CD4-positive, alpha-beta memory T cell (primary cell): ENCODE data around the gene FMO1. TPM values are rescaled to one million over a fixed set of nuclear protein-coding genes. Genes with fewer than 3 reads are reported as not detected.

Experiments
- CTCF ChIA-PET: fragments of 350-600 bp; sonication (Branson Sonifier 250); formaldehyde crosslinking; loops from one replicate; lab custom pipeline; 2021; ENCODE audit warnings: inconsistent platforms; ENCODE audit not compliant: partially characterized antibody; lab: Charles Lee
- POLR2A ChIA-PET: fragments of 350-600 bp; sonication (Branson Sonifier 250); formaldehyde crosslinking; loops from one replicate; lab custom pipeline; 2021; ENCODE audit not compliant: partially characterized antibody; lab: Charles Lee
- DNase-seq, 5 donors: peaks; one replicate each; pipeline versions ENCODE4 v3.0.0 to v3.0.0-alpha.2; 2020 to 2022; ENCODE audit warnings: mixed read lengths in 1 of 5
- H3K27ac ChIP-seq: one replicate; pipeline ENCODE4 v1.7.0; 2013; ENCODE audit warnings: low read depth, low read length
- H3K27me3 ChIP-seq: 2 replicates; pipeline ENCODE4 v1.7.0; 2013; ENCODE audit warnings: mild to moderate bottlenecking, low read length, moderate library complexity; ENCODE audit not compliant: insufficient read depth
- H3K36me3 ChIP-seq: 2 replicates; pipeline ENCODE4 v1.7.0; 2013; ENCODE audit warnings: mild to moderate bottlenecking, low read length, moderate library complexity; ENCODE audit not compliant: insufficient read depth
- H3K4me1 ChIP-seq: 2 replicates; pipeline ENCODE4 v1.7.0; 2013; ENCODE audit warnings: mild to moderate bottlenecking, low read length, moderate library complexity; ENCODE audit not compliant: insufficient read depth
- H3K4me3 ChIP-seq, 2 donors: one replicate each; pipeline ENCODE4 v1.7.0; 2013; ENCODE audit warnings: low read length in 2 of 2, mild to moderate bottlenecking in 1 of 2
- H3K9me3 ChIP-seq, 2 donors: one replicate each; pipeline ENCODE4 v1.7.0; 2013; ENCODE audit warnings: low read length in 2 of 2, control low read depth in 1 of 2; ENCODE audit not compliant: control insufficient read depth in 1 of 2
- H3K27ac Mint-ChIP-seq, 7 donors: one replicate each; pipeline ENCODE4 v1.8.0; 2020 to 2021; ENCODE audit warnings: mixed read lengths in 7 of 7, mild to moderate bottlenecking in 6 of 7, inconsistent platforms in 3 of 7, moderate library complexity in 3 of 7
- H3K27me3 Mint-ChIP-seq, 2 donors: one replicate each; pipeline ENCODE4 v1.8.0; 2020 to 2021; ENCODE audit warnings: mixed read lengths in 2 of 2
- H3K36me3 Mint-ChIP-seq, 2 donors: one replicate each; pipeline ENCODE4 v1.8.0; 2020 to 2021; ENCODE audit warnings: mixed read lengths in 2 of 2, inconsistent platforms in 1 of 2, mild to moderate bottlenecking in 1 of 2
- H3K4me1 Mint-ChIP-seq, 4 donors: one replicate each; pipeline ENCODE4 v1.8.0; 2020 to 2021; ENCODE audit warnings: mixed read lengths in 4 of 4, mild to moderate bottlenecking in 1 of 4
- H3K4me3 Mint-ChIP-seq, 8 donors: one replicate each; pipeline ENCODE4 v1.8.0; 2020 to 2021; ENCODE audit warnings: mixed read lengths in 8 of 8, mild to moderate bottlenecking in 7 of 8, moderate library complexity in 6 of 8, inconsistent platforms in 3 of 8
- H3K9me3 Mint-ChIP-seq, 8 donors: one replicate each; pipeline ENCODE4 v1.8.0; 2020 to 2021; ENCODE audit warnings: mixed read lengths in 8 of 8, mild to moderate bottlenecking in 5 of 8, inconsistent platforms in 3 of 8, moderate library complexity in 1 of 8
- intact Hi-C: fragments of 100-400 bp; cut with micrococcal nuclease; formaldehyde crosslinking; loops from one replicate; pipeline ENCODE4 v1.15.1; 2023
- polyA plus RNA-seq, 2 donors: library from polyadenylated mRNA; unstranded; fragments of 300-500 nt; fragmentation: Illumina TruSeq; gene quantifications; one replicate each; pipeline ENCODE4 v1.2.3, GENCODE V29; 2021
- total RNA-seq, 2 experiments: library from RNA; stranded (reverse); gene quantifications; one replicate each; pipeline ENCODE4 v1.2.3, GENCODE V29; 2021

FMO1 gene
- total and polyA plus RNA-seq, 4 experiments from 2014 or later, result not detected

GRCh38 chr1:171251952-171252300 lies 3.6 kb downstream of the FMO1 start:
- POLR2A ChIA-PET, result no interaction called here
- DNase-seq, result no peak
- Mint-ChIP-seq H3K4me1 (peaks cover 8 to 15% (median 11%) of the 10 kb centered on the region in 4 donors), H3K4me3 (peak overlapping the region in 7 of 8 donors; percentile 81 to 90 (median 87)), H3K36me3 (no peaks in the 10 kb centered on the region), H3K27ac (no peak overlapping the region), H3K9me3 (no peaks in the 10 kb centered on the region), H3K27me3 (peaks cover 22 to 48% of the 10 kb centered on the region in 2 donors)
- no peak overlapping the region for H3K4me3 ChIP-seq
- CTCF ChIA-PET, result interaction anchor here (0.8 to 10.5 kb wide), 2 partner anchors 25 to 61 kb away, joined by 3 to 152 read pairs; partner anchors contain the start of gene FMO4
- H3K9me3 ChIP-seq, result no peaks in the 10 kb centered on the region
- H3K36me3 ChIP-seq, result no peaks in the 10 kb centered on the region
- H3K27ac ChIP-seq, result no peak overlapping the region
- intact Hi-C loops, result no loop called here
- peaks cover 9% of the 10 kb centered on the region for H3K4me1 ChIP-seq
- H3K27me3 ChIP-seq, result peaks cover 8% of the 10 kb centered on the region

- Histone ChIP-seq H3K27ac (no peak overlapping the region), H3K4me1 (peaks cover 9% of the 10 kb centered on the region), H3K36me3 (no peaks in the 10 kb centered on the region), H3K27me3 (peaks cover 8% of the 10 kb centered on the region), H3K9me3 (no peaks in the 10 kb centered on the region), H3K4me3 (no peak overlapping the region)
- peak overlapping the region in 6 of 8 donors; percentile 14 to 82 (median 69) for H3K4me3 Mint-ChIP-seq
- peak overlapping the region in 1 of 7 donors; percentile 31 for H3K27ac Mint-ChIP-seq
- H3K36me3 Mint-ChIP-seq, result no peaks in the 10 kb centered on the region
- intact Hi-C loops, result no loop called here
- H3K9me3 Mint-ChIP-seq, result no peaks in the 10 kb centered on the region
- H3K4me1 Mint-ChIP-seq, result peaks cover 8 to 15% (median 11%) of the 10 kb centered on the region in 4 donors
- H3K27me3 Mint-ChIP-seq, result peaks cover 22 to 46% of the 10 kb centered on the region in 2 donors
- ChIA-PET CTCF (no interaction called here), POLR2A (no interaction called here)
- peak in 2 of 5 donors; percentile 4 to 9 for DNase-seq
Observed at GRCh38 chr1:171252482-171252881, 4.2 kb downstream of the FMO1 start.

- H3K9me3 ChIP-seq, result no peaks in the 10 kb centered on the region
- ChIA-PET CTCF (interaction anchor here (1.2 to 2.7 kb wide), 2 partner anchors 10 to 59 kb away, joined by 3 to 18 read pairs; no protein-coding TSS in a partner anchor), POLR2A (no interaction called here)
- peaks cover 8% of the 10 kb centered on the region for H3K27me3 ChIP-seq
- no peak overlapping the region for H3K27ac ChIP-seq
- H3K4me1 ChIP-seq, result peaks cover 9% of the 10 kb centered on the region
- Mint-ChIP-seq H3K36me3 (no peaks in the 10 kb centered on the region), H3K4me1 (peaks cover 8 to 15% (median 11%) of the 10 kb centered on the region in 4 donors), H3K4me3 (no peak overlapping the region), H3K27ac (no peak overlapping the region), H3K9me3 (no peaks in the 10 kb centered on the region), H3K27me3 (peaks cover 22 to 34% of the 10 kb centered on the region in 2 donors)
- H3K36me3 ChIP-seq, result no peaks in the 10 kb centered on the region
- intact Hi-C loops, result no loop called here
- DNase-seq, result no peak
- H3K4me3 ChIP-seq, result no peak overlapping the region
Observed at GRCh38 chr1:171254859-171255258, 6.6 kb downstream of the FMO1 start.

- H3K4me1 Mint-ChIP-seq, result peaks cover 3 to 8% (median 6%) of the 10 kb centered on the region in 4 donors
- H3K9me3 Mint-ChIP-seq, result no peaks in the 10 kb centered on the region
- no peaks in the 10 kb centered on the region for H3K36me3 ChIP-seq
- no peaks in the 10 kb centered on the region for H3K36me3 Mint-ChIP-seq
- H3K9me3 ChIP-seq, result no peaks in the 10 kb centered on the region
- H3K4me3 ChIP-seq, result no peak overlapping the region
- no peak overlapping the region for H3K27ac Mint-ChIP-seq
- peaks cover 8% of the 10 kb centered on the region for H3K27me3 ChIP-seq
- intact Hi-C loops, result no loop called here
- ChIA-PET CTCF (interaction anchor here (1.0 to 1.7 kb wide), 2 partner anchors 12 to 57 kb away, joined by 3 to 4 read pairs; partner anchors contain the start of gene FMO4), POLR2A (no interaction called here)
- no peak for DNase-seq
- no peaks in the 10 kb centered on the region for H3K4me1 ChIP-seq
- peaks cover 20 to 25% of the 10 kb centered on the region in 2 donors for H3K27me3 Mint-ChIP-seq
- no peak overlapping the region for H3K4me3 Mint-ChIP-seq
- no peak overlapping the region for H3K27ac ChIP-seq
Observed at GRCh38 chr1:171256940-171257606, 8.8 kb downstream of the FMO1 start.

GRCh38 chr1:171257607-171258076 lies 9.3 kb downstream of the FMO1 start:
- H3K4me3 ChIP-seq, result no peak overlapping the region
- intact Hi-C loops, result no loop called here
- CTCF ChIA-PET, result interaction anchor here (1.0 to 1.7 kb wide), 2 partner anchors 12 to 56 kb away, joined by 3 to 4 read pairs; partner anchors contain the start of gene FMO4
- H3K27me3 ChIP-seq, result peaks cover 8% of the 10 kb centered on the region
- Mint-ChIP-seq H3K4me3 (no peak overlapping the region), H3K9me3 (no peaks in the 10 kb centered on the region), H3K27ac (no peak overlapping the region), H3K27me3 (peaks cover 16 to 20% of the 10 kb centered on the region in 2 donors), H3K4me1 (peaks cover 0 to 3% (median 2%) of the 10 kb centered on the region in 4 donors), H3K36me3 (no peaks in the 10 kb centered on the region)
- no peaks in the 10 kb centered on the region for H3K9me3 ChIP-seq
- no peaks in the 10 kb centered on the region for H3K36me3 ChIP-seq
- DNase-seq, result no peak
- no peaks in the 10 kb centered on the region for H3K4me1 ChIP-seq
- POLR2A ChIA-PET, result no interaction called here
- no peak overlapping the region for H3K27ac ChIP-seq

- no peaks in the 10 kb centered on the region for H3K36me3 Mint-ChIP-seq
- H3K9me3 Mint-ChIP-seq, result no peaks in the 10 kb centered on the region
- H3K27ac Mint-ChIP-seq, result no peak overlapping the region
- H3K4me1 ChIP-seq, result no peaks in the 10 kb centered on the region
- H3K4me3 Mint-ChIP-seq, result no peak overlapping the region
- peaks cover 13 to 16% of the 10 kb centered on the region in 2 donors for H3K27me3 Mint-ChIP-seq
- H3K4me3 ChIP-seq, result no peak overlapping the region
- ChIA-PET CTCF (interaction anchor here (1.2 kb wide), 1 partner anchor 23 kb away, joined by 3 read pairs; no protein-coding TSS in a partner anchor), POLR2A (no interaction called here)
- H3K4me1 Mint-ChIP-seq, result no peaks in the 10 kb centered on the region
- no peak overlapping the region for H3K27ac ChIP-seq
- H3K9me3 ChIP-seq, result no peaks in the 10 kb centered on the region
- DNase-seq, result no peak
- no peaks in the 10 kb centered on the region for H3K36me3 ChIP-seq
- peaks cover 3% of the 10 kb centered on the region for H3K27me3 ChIP-seq
- intact Hi-C loops, result no loop called here
Observed at GRCh38 chr1:171258429-171258828, 10.1 kb downstream of the FMO1 start.

- DNase-seq, result no peak
Observed at GRCh38 chr1:171258943-171259342, 10.6 kb downstream of the FMO1 start.

More at GRCh38 chr1:171258943-171259342, 10.6 kb downstream of the FMO1 start:
- Mint-ChIP-seq H3K9me3 (no peaks in the 10 kb centered on the region), H3K27me3 (peaks cover 10 to 14% of the 10 kb centered on the region in 2 donors), H3K36me3 (no peaks in the 10 kb centered on the region), H3K4me3 (no peak overlapping the region), H3K27ac (no peak overlapping the region), H3K4me1 (no peaks in the 10 kb centered on the region)
- POLR2A ChIA-PET, result no interaction called here
- Histone ChIP-seq H3K4me1 (no peaks in the 10 kb centered on the region), H3K27ac (no peak overlapping the region), H3K9me3 (no peaks in the 10 kb centered on the region), H3K4me3 (no peak overlapping the region), H3K36me3 (no peaks in the 10 kb centered on the region), H3K27me3 (no peaks in the 10 kb centered on the region)
- CTCF ChIA-PET, result interaction anchor here (1.2 kb wide), 1 partner anchor 23 kb away, joined by 3 read pairs; no protein-coding TSS in a partner anchor
- intact Hi-C loops, result no loop called here
